GM21526 (cell line): Measurements from ENCODE around the gene PICALM.
"Not testable (repeated sequence)": the region's sequence is repeated elsewhere in the genome, so short reads cannot be mapped to it uniquely, and the experiment has no call there.

Experiments used
- ATAC-seq: cut with Tn5 transposase; IDR thresholded peaks from one replicate; pipeline ENCODE4 v1.9.1; 2021; ENCODE audit warnings: moderate library complexity; ENCODE audit not compliant: unreplicated experiment, low FRiP score

The PICALM gene

DNA sequence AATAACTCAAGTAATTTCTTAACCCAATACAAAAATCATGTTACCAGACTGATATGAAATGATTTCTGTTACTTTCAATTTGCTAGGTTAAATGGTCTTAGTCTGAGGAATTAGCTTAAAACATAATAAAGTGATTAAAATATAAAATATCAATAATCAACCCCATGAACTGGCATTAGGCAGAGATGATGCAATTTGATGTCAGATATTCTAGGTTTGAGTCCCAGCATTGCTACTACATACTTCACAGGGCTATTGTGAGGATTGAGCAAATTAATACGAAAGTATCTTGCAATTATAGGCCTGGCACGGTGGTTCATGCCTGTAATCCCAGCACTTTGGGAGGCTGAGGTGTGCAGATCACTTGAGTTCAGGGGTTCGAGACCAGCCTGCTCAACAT, 66.5 kb downstream of the PICALM start:
- ATAC-seq = no peak

DNA sequence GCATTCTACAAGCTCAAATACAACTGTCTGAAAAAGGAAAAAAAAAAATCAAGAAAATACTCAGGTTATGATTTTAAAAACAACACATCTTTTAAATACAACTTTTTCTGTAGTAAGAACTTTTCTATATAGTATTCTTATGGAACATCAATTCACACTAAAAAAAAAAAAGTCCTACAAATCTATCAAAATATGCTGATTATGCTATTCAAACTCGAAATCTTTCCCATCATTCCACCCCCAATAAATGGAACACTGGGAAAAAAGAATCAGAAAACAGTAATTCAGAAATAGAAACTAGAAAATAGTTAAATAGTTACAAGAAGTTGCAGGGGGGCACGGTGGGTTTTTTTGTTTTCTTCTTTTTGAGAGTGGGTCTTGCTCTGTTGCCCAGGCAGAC, 77.4 kb downstream of the PICALM start:
- ATAC-seq = no peak

GRCh38 chr11:85989746-85990145, 79.1 kb downstream of the PICALM start:
- ATAC-seq = no peak

- ATAC-seq = no peak
Measured at GRCh38 chr11:85988780-85989179, 80.1 kb downstream of the PICALM start.

DNA sequence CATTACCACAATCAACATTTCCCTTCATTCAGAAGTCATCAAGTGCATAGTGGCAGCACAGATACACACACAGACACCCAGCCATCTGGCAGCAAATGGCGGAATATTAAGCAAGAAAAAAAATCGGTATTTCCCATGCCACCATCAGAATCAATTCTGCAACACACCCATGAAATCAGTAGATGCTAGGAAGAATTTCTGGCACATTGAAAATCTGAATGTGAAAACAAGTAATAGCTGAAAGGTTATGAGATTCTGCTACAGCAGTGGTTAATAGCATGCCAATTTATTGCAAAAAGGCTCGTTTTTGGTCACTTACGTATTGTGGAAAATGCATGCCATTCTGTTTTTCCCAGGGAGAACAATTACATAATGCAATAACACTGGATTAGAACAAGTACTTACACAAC, 91.1 kb downstream of the PICALM start:
- ATAC-seq = no peak

DNA sequence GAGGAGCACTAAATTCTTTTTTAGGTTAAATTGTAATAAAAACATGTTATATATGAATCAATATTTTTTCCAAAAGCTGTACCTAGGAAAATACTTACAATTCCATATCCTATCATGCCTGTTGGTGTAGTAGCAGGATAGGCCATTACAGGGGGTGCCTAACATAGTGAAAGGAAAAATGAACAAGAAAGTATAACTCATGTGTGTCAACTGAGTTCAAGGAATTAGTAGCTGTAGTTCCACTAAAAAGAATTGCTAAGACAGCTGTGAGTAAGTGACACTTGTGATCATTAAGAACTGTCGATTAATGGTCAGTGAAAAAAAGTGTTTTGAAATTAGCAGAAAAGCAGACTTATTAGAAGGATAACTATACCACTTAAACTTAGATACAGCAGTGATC, 92.4 kb downstream of the PICALM start:
- no peak for ATAC-seq

DNA sequence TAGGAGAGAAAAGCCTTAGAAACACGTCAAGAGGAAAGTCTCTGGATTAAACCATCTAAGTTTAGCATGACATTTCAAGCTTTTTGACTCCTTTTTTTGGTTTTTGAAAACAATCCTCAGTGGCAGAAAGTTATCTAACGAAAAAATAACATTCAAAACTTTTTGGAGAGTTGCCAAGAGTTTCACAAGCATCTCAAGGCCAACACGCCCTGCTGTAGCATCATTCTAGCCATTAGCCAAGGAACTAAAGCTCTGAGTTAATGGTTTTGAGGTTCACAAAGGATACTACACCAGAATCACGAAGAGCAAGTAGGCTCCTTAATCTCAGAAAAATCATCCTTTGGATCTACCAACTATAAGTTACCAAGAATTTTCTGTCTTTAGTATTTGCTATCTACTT, 94.8 kb downstream of the PICALM start:
- ATAC-seq = no peak

DNA sequence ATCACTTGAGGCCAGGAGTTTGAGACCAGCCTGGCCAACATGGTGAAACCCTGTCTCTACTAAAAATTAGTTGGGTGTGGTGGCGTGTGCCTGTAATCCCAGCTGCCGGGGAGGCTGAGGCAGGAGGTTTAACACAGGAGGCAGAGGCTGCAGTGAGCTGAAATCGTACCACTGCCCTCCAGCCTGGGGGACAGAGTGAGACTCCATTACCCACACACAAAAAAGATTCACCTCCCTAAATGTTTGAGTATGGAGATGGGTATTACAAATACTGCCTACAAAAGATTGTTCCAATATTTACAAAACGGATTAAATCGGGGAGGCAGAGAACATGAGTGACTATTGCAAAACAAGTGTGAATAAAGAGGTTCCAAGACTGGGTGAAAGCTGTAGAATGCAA, 98.3 kb downstream of the PICALM start:
- no peak for ATAC-seq

DNA sequence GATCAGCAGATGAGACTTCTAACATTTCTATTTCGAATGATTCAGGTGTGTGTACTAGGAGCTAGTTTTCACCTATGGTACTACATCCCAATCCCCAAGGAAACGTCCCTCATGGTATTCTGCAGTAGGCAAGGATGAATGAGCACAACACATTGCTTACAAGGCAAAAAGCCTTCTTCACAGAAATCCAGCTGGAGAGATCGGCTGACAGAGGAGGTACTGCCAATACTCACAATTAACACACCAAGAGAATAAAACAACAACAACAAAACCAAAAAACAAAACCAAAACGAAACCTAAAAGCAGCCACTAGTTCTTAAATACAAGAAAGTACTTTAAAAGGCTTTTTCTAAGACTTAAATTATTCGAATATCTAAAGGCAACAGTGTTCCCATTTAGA, 101.4 kb downstream of the PICALM start:
- ATAC-seq = no peak

GRCh38 chr11:85965202-85965601, 103.7 kb downstream of the PICALM start:
- no peak for ATAC-seq

DNA sequence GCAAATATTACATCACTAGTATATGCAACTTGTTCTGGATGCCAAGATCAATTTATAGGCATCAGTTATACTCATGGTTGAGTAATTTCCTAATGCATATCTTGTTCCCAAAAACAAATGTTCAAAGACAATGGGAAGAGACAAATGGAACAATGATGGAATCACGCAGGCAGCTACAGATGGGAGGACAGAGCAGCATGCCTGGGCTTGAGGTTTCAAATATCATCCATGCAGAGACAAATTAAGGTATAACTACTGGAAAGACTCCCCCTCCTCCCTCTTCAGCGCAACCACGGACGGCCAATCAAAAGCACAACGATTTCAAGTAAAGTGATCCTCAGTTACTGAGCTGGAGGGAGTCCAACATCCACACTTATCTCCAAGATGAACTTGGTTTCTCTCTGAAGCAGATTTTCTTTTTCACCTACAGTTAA, 106.9 kb downstream of the PICALM start:
- ATAC-seq = no peak

GRCh38 chr11:85961130-85961529, 107.8 kb downstream of the PICALM start:
- no peak for ATAC-seq

DNA sequence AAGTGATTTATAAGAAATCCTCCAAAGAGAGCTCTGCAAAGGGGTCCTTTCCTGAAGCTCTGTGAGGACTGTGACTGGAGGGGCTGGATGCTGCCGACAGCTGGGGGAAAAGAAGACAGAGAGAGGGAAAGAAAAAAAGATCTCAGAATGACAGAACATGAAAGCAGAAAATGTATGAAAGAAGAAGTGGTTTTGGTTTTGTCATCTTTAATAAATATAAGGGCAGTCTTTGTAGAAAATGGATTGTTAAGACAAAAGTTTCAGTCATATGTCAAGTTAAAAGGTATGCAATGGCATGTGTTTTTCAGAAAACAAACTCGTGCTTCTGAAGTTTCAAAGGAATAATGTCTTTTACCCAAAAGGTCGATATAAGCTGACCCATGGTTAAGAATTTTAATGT, 108.2 kb downstream of the PICALM start:
- ATAC-seq = no peak

DNA sequence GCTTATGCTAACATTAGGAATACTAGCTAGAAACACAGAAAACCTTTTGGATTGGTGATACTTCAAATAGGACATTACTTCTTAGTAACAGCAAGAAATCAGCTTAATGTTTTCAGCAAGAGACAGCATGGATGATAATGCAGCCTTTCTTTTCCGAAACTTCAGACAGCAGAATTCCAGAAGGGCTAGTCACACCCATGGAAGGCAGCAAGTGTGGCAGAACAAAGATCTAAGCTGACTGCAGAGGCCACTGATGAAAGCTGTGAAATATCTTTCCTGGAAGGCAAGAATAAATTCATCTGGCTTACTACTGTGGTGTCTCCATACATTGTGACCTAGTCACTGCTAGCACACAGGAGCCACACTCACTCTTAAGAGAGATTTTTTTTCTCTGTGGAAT, 113.4 kb downstream of the PICALM start:
- ATAC-seq = no peak

DNA sequence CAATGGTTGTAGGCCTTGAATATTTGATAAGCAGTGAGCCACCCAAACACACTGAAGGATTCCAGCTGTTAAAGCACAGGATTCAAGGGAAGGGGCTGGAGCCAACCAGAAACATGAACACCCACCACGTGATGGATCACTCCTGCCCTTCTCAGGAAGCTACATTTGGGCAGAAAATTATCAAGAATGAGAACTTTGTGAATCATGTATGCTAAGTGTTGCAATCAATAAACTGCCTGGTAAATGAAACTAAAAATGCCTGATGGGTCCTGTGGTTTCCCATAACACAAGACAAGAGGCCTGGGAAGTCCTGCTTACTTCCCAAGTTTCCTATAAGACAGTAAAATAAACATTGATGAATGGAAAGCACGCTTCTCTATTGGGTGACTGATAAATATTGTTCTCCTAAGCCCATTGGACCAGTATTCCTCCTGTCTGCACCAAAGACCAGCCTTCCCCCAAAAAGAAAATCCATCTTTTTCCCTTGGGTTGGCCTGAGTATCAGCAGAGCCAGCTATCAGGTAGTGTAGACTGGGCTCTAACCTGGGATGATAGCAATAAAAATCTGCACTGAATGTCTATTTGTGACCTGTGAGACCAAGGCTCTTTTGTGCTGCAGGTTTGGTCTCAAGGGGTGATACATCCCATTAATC, 115.3 kb downstream of the PICALM start:
- ATAC-seq = no peak

DNA sequence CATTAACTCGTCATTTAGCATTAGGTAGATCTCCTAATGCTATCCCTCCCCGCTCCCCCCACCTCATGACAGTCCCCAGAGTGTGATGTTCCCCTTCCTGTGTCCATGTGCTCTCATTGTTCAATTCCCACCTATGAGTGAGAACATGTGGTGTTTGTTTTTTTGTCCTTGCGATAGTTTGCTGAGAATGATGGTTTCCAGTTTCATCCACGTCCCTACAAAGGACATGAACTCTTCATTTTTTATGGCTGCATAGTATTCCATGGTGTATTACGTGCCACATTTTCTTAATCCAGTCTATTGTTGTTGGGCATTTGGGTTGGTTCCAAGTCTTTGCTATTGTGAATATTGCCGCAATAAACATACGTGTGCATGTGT, 116.8 kb downstream of the PICALM start:
- ATAC-seq = not testable (repeated sequence)

GRCh38 chr11:85951428-85952107, 117.3 kb downstream of the PICALM start:
- no peak for ATAC-seq

DNA sequence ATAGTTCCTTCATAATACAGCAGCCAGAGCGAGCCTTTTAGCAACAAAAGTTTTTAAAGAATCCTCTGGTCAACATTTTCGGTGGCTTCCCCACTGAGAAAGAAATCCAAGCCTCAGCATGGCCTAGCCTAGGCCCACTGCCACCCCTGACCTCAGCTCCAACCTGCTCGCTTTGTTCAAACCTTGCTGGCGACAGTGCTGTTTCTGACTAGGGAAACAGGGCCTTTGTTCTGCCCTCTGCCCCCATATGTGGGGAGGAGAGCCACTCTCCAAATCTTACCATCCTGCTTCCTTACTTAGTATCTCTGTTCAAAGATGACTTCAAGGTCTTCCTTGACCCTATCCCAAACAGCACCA, 117.9 kb downstream of the PICALM start:
- no peak for ATAC-seq

GRCh38 chr11:85950317-85951048, 118.4 kb downstream of the PICALM start:
- no peak for ATAC-seq

- ATAC-seq = no peak
Measured at GRCh38 chr11:85949798-85950197, 119.1 kb downstream of the PICALM start.

GRCh38 chr11:85948884-85949283, 120.0 kb downstream of the PICALM start:
- no peak for ATAC-seq
